ENCODE results near the gene ZNF536.

ZNF536 gene

GRCh38 chr19:30539981-30540380 is 167.8 kb downstream of the ZNF536 start:
- DNase-seq: no peak

DNA sequence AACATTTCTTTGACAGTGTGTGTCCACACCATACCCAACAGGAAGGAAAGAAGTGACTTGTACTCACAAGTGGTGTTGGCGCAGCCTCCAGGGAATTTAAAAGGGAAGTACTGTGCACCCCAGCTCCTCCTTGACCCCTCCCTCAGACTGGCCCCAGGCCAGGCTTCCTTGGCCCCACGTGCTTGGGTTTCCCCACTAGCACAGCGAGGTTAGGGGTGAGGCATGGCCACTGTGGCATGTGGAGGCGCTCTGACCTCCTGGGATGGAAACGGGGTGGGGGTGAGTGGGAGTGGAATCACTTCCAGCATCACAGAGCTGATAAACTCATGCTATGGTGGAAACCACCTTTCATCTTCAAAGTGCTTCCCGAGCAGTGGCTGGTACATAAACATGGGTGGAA is 168.6 kb downstream of the ZNF536 start:
- no peak for DNase-seq

- DNase-seq: no peak
These were observed 169.4 kb downstream of the ZNF536 start for GRCh38 chr19:30541575-30541974.

- no peak for DNase-seq
These were observed 171.2 kb downstream of the ZNF536 start for GRCh38 chr19:30543243-30543945.

GRCh38 chr19:30545752-30546151 is 173.6 kb downstream of the ZNF536 start:
- DNase-seq: no peak

GRCh38 chr19:30546332-30546731 is 174.1 kb downstream of the ZNF536 start:
- no peak for DNase-seq

DNA sequence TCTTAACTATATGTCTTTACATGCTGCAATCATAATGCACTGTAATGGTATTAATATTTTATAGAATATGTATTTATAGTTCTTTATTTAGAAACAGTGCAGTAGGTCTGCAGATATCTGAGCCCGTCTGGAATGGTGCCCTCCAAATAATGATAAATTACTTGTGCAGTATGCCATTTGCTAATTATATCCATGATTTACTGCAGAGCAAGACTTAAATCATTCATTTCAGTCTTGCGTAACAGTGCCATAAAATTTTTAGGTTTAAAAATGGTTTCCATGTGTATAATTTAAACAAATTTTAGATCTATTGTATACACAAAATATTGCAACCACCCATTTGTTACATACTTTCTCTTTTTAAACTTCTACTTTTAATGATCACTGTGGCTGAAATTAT is 175.1 kb downstream of the ZNF536 start:
- no peak for DNase-seq

DNA sequence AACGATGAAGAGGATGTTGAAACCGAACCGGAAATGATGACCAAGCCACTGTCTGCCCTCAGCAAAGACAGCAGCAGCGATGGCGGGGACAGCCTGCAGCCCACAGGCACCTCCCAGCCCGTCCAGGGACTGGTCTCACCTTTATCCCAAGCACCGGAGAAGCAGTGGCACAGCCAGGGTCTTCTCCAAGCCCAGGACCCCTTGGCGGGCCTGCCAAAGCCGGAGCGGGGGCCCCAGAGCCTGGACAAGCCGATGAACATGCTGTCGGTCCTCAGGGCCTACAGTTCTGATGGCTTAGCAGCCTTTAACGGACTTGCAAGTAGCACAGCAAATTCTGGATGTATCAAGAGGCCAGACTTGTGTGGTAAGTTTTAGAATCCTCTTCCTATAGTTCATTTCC is 177.0 kb downstream of the ZNF536 start:
- no peak for DNase-seq

DNA sequence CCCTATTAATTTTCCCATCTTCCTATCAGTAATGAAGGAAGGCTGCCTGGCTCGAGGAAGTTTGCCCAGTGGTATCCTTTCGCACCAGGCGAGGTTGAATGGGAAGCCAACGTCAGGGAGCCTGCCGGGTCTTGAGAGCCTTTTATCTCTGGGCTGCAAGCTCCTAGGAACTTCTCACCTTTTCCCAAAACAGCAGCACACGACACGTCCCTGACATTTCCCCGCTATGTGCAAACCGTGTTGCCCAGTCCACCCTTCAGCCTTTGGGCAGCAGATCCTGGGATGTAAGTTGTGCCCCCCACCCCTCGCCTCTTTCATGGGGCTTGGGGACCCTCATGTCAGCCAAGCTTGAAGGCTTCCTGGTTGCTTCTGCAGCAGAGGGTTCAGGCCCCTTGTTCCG is 179.1 kb downstream of the ZNF536 start:
- no peak for DNase-seq

DNA sequence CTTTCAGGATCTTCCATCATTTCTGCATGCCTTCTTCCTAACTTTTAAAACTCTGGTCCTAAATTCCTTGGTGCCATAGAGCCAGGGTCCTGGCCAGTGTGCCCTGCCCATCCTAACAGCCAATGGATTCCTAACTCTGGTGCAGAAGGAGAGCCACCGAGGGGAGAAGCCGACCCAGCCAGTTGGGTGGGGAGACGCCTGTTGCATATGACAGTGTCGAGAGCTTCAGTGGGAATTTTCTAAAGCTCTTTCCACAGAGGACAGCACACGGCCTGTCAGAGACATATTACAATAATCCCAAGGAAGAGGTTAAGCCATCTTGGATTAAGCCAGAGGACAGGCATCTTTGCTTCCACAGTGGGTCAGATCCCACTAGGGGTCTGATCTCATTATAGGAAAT is 180.4 kb downstream of the ZNF536 start:
- DNase-seq: no peak

DNA sequence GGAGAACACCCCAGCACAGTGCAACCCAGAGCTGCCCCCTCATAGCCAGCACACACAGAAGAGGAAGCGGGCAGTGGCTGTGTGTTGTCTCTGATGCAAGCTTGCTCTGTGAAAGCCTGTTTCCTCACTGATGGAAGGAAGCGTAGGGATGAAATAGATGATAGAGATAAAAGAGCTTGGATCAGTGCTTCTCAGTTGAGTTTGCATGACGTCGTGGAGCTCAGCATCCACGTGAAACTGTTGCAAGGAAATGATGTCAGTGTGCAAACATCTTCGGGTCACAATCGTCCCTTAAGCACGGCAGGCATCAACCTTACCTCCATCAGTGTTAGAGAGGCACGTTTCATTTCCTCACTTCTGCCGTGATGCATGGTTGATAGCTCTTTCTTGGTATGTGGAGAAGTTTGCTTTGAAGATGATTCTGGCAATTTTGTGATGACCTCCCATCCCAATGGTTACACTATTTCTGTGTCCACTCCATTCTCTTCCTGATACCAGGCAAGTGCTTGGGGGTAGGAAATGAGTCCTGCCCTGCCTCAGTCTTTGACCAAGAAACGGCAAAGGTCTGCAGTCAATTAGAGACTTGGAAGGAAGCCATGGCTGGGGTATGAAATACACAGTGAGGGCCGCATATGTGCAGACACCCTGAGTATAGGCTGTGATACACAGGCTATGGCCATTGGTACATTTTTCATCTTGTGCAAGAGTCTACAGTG is 183.0 kb downstream of the ZNF536 start:
- DNase-seq: peak; percentile 75

- no peak for DNase-seq
These were observed 183.6 kb downstream of the ZNF536 start for GRCh38 chr19:30555791-30556110.

GRCh38 chr19:30556230-30556711 is 184.1 kb downstream of the ZNF536 start:
- DNase-seq: no peak

GRCh38 chr19:30557212-30557611 is 185.0 kb downstream of the ZNF536 start:
- peak; percentile 78 for DNase-seq

GRCh38 chr19:30557927-30558557 is 185.9 kb downstream of the ZNF536 start:
- DNase-seq: peak; percentile 13

GRCh38 chr19:30558793-30559192 is 186.6 kb downstream of the ZNF536 start:
- no peak for DNase-seq

DNA sequence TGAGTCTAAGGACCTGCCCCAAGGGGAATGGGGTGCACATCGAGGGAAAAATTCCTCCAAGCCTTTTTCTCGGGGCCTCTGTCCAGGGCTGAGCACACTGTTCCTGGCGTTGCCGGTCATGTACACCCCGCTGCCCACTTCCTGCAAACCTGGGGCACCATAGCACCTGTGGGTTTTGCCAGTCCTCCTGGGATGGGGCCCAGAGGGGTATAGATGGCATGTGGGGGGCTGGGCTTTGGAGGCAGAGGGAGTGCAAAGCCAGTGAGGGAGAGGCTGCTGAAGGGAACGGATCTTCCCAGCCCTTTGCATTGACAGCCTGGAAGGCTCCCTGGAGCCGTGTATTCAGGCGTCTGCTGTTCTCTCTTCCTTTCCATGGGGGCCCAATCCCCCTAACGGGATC is 187.3 kb downstream of the ZNF536 start:
- no peak for DNase-seq

DNA sequence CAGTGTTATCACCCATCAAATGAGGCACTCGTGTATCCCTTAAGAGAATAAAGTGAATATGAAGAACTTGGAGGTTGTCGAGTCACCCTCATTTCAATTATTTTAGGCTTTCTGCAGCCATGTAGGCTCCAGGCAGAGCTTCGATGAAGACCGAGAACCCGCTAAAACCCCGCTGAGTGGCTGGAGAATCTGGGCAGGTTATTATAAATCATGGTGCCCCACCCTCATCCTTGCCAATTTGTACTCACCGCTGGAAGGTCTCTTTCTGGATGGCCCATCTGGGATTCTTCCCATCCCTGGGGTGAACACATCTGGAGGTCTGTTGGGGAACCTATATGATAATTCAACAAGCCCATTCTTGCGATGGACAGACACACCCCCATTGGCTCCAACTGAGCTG is 190.8 kb downstream of the ZNF536 start:
- no peak for DNase-seq

- DNase-seq: no peak
These were observed 191.5 kb downstream of the ZNF536 start for GRCh38 chr19:30563691-30564090.

- DNase-seq: no peak
These were observed 192.4 kb downstream of the ZNF536 start for GRCh38 chr19:30564551-30565011.

GRCh38 chr19:30565636-30566035 is 193.5 kb downstream of the ZNF536 start:
- DNase-seq: no peak

GRCh38 chr19:30566681-30567420 is 194.7 kb downstream of the ZNF536 start:
- DNase-seq: no peak
